Neural crest cell (in vitro differentiated cells): ENCODE data around the gene KCNK13. TPM values are rescaled to one million over a fixed set of nuclear protein-coding genes. Genes with fewer than 3 reads are reported as not detected.

Experiments used
- DNase-seq: peaks from one replicate; pipeline ENCODE4 v3.0.0; 2021; ENCODE audit warnings: low read depth, mixed read lengths, low spot score
- H3K27ac Mint-ChIP-seq: one replicate; pipeline ENCODE4 v1.8.0; 2021; ENCODE audit warnings: mild to moderate bottlenecking, mixed read lengths; ENCODE audit not compliant: unreplicated experiment
- H3K27me3 Mint-ChIP-seq: 2 replicates; pipeline ENCODE4 v1.8.0; 2021; ENCODE audit warnings: low read depth, mild to moderate bottlenecking, mixed read lengths
- H3K36me3 Mint-ChIP-seq: 2 replicates; pipeline ENCODE4 v1.8.0; 2021; ENCODE audit warnings: low read depth, mild to moderate bottlenecking, mixed read lengths
- H3K4me1 Mint-ChIP-seq: 2 replicates; pipeline ENCODE4 v1.8.0; 2021; ENCODE audit warnings: mixed read lengths
- H3K4me3 Mint-ChIP-seq: one replicate; pipeline ENCODE4 v1.8.0; 2021; ENCODE audit warnings: mild to moderate bottlenecking, mixed read lengths
- H3K9me3 Mint-ChIP-seq: 2 replicates; pipeline ENCODE4 v1.8.0; 2021; ENCODE audit warnings: mixed read lengths
- total RNA-seq: library from RNA; stranded (reverse); gene quantifications from 2 replicates; pipeline ENCODE4 v1.2.1, GENCODE V29; 2021
- TF ChIP-seq, protein P1 (sequence below): fragments of 200-600 bp; sonication (generic); conservative IDR thresholded peaks from 2 replicates; pipeline ENCODE4 v1.5.0; 2021; ENCODE audit warnings: antibody characterized with exemption, mild to moderate bottlenecking

Gene KCNK13
- total RNA-seq, 1 donor from 2014 or later, result not detected

DNA sequence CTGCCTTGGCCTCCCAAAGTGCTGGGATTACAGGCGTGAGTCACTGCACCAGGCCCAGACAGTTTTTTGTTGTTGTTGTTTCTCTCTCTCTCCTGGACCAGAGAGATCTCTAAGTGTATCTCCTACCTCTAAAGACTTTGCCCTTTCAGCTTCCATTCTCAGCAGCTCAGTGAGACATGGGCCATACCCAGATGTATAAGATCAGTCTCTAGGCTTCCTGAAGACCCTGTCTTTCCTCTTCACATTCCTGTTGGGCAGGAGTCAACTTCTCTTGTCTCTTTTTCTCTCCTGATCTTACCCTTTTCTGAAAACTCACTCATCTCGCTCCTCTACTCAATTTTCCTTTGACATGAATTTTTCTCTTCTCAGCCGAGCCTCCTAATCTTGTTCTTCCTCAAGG, 42.0 kb downstream of the KCNK13 start:
- no peak overlapping the region for H3K27ac Mint-ChIP-seq
- no peak overlapping the region for H3K4me3 Mint-ChIP-seq

DNA sequence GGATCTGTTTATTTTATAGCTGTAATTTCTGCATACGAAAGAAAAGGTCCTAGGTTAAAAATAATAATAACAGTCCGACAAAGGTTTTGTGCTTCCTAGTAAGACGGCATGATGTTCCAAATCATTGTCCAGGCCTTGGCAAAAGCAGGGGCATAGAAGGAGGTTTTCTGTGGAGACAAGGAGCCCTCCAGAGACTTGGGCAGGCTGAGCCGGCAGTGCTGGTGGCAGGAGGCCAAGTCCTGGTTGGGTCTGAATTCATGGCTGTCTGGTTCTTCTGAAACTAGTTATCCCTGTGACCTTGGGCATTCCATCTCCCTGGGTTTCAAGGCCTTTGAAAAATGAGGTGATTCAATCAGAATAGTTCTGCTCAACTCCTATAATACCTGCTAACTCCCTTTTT, 44.0 kb downstream of the KCNK13 start:
- no peaks in the 10 kb centered on the region for H3K4me1 Mint-ChIP-seq

More for the DNA sequence above, 42.0 kb downstream of the KCNK13 start:
- Mint-ChIP-seq H3K36me3 (no peaks in the 10 kb centered on the region), H3K4me1 (no peaks in the 10 kb centered on the region), H3K9me3 (no peaks in the 10 kb centered on the region), H3K27me3 (peaks cover 15% of the 10 kb centered on the region)
- TF ChIP-seq, protein P1, sequence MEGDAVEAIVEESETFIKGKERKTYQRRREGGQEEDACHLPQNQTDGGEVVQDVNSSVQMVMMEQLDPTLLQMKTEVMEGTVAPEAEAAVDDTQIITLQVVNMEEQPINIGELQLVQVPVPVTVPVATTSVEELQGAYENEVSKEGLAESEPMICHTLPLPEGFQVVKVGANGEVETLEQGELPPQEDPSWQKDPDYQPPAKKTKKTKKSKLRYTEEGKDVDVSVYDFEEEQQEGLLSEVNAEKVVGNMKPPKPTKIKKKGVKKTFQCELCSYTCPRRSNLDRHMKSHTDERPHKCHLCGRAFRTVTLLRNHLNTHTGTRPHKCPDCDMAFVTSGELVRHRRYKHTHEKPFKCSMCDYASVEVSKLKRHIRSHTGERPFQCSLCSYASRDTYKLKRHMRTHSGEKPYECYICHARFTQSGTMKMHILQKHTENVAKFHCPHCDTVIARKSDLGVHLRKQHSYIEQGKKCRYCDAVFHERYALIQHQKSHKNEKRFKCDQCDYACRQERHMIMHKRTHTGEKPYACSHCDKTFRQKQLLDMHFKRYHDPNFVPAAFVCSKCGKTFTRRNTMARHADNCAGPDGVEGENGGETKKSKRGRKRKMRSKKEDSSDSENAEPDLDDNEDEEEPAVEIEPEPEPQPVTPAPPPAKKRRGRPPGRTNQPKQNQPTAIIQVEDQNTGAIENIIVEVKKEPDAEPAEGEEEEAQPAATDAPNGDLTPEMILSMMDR, result no peak
- DNase-seq, result no peak

DNA sequence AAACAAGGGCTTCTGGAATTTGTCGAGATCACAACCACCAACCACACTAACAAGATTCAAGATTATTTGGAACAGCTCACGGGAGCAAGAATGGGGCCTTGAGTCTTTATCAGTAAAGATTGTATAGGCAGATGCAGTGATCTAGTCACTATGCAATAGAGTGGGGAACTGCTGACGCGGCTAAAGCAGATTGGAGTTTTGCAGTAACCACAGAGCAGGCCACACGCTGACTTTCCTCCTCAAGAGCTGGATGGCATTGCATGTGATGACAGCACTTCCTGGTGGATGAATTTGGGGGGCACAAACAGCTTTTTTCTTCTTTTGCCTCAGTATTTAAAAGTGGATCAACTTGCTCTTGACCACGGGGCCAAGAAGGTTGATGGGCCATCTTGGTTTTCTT, 46.0 kb downstream of the KCNK13 start:
- Mint-ChIP-seq H3K27ac (no peak overlapping the region), H3K27me3 (peaks cover 22% of the 10 kb centered on the region), H3K4me1 (no peaks in the 10 kb centered on the region), H3K36me3 (no peaks in the 10 kb centered on the region), H3K9me3 (no peaks in the 10 kb centered on the region), H3K4me3 (no peak overlapping the region)
- TF ChIP-seq, protein P1, result no peak
- no peak for DNase-seq

More for the DNA sequence above, 44.0 kb downstream of the KCNK13 start:
- Mint-ChIP-seq H3K27me3 (peaks cover 10% of the 10 kb centered on the region), H3K27ac (no peak overlapping the region), H3K36me3 (no peaks in the 10 kb centered on the region), H3K9me3 (no peaks in the 10 kb centered on the region), H3K4me3 (no peak overlapping the region)
- DNase-seq, result no peak
- TF ChIP-seq, protein P1, result no peak

DNA sequence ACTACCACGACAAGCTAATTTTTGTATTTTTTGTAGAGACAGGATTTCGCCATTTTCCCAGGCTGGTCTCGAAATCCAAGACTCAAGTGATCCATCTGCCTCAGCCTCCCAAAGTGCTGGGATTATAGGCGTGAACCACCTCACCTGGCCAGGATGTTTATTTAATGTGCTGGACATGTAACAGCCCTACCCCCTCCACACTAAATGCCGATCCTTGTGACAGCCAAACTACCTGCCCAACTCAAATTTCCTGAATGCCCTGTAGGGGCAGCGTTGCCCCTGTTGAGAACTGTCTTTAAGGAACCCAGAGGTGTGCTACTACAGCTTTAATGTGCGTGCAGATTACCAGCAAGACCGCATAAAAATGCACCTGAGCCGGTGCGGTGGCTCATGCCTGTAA, 48.1 kb downstream of the KCNK13 start:
- Mint-ChIP-seq H3K4me3 (no peak overlapping the region), H3K9me3 (no peaks in the 10 kb centered on the region), H3K4me1 (no peaks in the 10 kb centered on the region), H3K27me3 (peaks cover 22% of the 10 kb centered on the region), H3K36me3 (no peaks in the 10 kb centered on the region), H3K27ac (no peak overlapping the region)
- DNase-seq, result no peak
- TF ChIP-seq, protein P1, result peak; percentile 46

DNA sequence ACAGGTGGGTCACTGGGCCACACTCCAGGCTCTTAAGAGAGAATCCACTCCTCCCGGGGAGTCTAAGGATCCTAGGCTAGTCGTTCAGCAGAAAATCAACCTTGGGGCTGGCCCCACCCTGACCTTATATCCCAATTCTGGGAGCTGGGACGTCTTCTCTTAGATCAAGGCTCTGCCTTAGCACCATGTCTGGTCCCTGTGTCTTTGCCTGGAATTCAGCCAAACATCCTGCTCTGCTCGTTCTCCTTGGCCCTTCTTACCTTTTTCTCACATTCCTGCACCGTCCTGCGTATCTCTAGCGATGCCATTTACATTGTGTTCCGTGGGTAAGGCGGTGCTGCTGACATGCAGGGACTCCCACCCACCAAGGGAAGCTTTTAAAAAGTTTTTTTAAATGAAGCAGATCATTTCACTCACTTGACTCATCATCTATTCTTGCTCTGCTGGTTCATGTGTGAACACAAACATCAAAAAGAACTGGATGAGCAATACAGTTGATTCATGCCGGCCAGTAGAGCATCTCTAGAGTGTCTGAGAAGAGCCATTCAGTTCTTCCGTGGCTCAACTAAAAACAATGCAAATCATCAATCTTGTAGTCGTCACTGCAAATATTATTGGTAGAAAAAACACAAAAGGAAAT, 50.2 kb downstream of the KCNK13 start:
- H3K36me3 Mint-ChIP-seq, result no peaks in the 10 kb centered on the region
- H3K27me3 Mint-ChIP-seq, result peaks cover 22% of the 10 kb centered on the region
- DNase-seq, result no peak
- no peaks in the 10 kb centered on the region for H3K9me3 Mint-ChIP-seq
- no peak overlapping the region for H3K4me3 Mint-ChIP-seq
- TF ChIP-seq, protein P1, result no peak
- H3K27ac Mint-ChIP-seq, result no peak overlapping the region
- peaks cover 6% of the 10 kb centered on the region for H3K4me1 Mint-ChIP-seq
